ENCODE measurements around the gene EHBP1.

GRCh38 chr2:62797107-62797506, 91.6 kb downstream of the EHBP1 start:
- TF ChIP-seq CTCF (IDR thresholded peaks at IDR 0.05; ENCODE audit: low read depth, low read length), result no peak
- TF ChIP-seq POLR2A (IDR thresholded peaks at IDR 0.05; ENCODE audit: extremely low read depth, insufficient read length), result no peak
